Stimulated activated CD4-positive, alpha-beta T cell treated with anti-CD3 and anti-CD28 coated beads, Interleukin-4, amount 100 ng/mL, for 4 hours (primary cell): ENCODE measurements around the gene RNASEH2B.

Experiments used
- DNase-seq, 2 experiments: peaks; one replicate each; pipeline ENCODE4 v3.0.0-alpha.2; 2020

RNASEH2B gene

DNA sequence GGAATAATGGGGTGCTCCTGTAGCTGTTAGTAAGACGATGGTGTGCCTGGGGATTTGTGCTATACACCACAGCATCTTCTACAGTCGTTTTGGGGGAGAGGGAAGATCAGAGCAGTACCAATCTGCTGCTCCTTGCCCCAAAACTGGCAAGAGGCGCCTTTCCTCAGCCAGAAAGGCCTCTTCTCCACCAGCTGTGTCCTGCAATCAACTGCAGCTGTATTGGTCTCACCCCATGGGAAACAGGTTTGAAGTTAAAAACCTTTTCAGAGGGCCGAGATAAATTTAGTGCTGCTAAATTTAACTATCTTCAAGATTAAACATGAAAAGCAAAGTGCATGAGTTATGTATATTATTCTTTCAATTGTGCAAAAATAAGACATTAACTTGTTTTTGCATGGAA lies 1.2 kb upstream of the RNASEH2B start:
- no peak for DNase-seq

GRCh38 chr13:50910485-50910805 lies 854 bp downstream of the RNASEH2B start:
- no peak for DNase-seq

GRCh38 chr13:50911081-50911631 lies 1.6 kb downstream of the RNASEH2B start:
- no peak for DNase-seq

DNA sequence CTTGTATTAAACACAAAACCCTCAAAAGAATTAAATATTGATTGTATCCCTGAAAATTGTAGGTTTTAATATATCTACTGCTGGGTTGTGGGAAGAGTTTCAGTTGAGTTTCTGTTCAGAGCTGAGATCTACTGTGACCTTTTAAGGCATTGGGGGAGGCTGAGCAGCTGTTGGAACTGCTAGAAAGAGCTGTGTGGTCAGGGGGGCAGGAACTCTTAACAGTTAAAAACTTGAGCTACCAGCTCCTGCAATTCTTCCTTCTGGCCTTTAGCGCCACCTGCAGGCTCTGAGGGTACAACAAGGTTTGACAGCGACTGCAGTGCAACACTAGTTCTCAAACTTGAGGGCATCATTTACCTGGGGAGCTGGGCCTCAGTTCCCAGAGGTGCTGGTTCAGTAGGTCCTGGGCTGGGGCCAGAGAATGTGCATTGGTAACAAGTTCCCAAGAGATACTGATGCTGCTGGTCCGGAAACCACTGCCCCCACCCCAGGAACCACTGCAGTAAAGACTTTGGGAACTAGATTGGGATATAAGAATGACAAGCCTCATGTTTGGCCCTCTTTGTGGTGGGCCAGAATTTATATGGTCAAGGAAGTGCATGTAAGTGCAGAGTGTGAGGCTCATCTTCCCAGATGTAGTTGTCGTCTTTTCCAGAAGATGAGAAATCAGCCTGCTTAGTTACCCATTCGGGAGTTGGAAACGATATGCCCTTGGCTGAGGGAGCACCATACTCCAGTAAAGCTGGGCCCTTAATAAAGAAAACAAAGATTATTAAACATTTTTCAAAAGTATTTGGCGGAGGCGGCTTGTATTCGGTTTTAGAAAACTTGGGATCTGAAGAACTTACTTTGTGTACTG lies 2.6 kb downstream of the RNASEH2B start:
- DNase-seq = peak; percentile 88 to 89

DNA sequence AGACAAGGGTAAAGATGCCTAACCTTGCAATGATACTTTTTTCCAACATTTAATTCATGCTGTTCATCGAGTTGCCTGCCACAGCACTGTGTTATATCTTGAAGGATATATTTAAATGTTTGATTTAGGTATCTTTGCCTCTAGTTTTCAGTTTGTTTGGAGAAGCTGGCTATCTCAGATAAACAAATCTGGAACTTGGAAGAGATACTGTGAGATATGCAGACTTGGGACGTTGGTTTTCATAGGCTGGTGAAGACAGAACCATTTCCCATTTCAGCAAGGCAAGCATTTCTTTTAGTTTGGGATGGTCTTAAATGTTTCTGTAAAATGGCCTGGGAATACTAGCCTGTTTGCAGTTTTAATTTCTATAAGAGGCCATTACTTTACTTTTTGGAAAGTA lies 3.3 kb downstream of the RNASEH2B start:
- DNase-seq = no peak

GRCh38 chr13:50914176-50914700 lies 4.6 kb downstream of the RNASEH2B start:
- DNase-seq = no peak

GRCh38 chr13:50914848-50915247 lies 5.3 kb downstream of the RNASEH2B start:
- no peak for DNase-seq

DNA sequence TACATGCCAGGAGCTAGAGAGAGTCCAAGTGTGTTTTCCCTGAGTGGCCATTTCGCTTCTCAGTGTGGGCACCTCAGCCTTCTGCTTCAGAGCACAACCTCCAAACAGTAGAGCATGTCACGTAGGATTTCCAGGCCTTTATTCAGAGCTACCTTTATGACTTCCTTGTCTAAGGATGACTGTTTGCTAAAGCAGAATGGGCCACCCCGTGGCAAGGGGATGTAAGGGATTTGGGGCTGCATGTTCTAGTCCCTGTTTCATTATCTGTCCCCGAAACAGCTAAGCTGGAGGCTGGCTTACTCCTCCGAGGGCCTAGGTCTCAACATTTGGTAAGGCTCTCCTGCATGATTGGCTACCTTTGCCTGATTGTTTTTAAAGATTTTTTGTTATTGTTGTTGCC lies 6.0 kb downstream of the RNASEH2B start:
- DNase-seq = no peak

DNA sequence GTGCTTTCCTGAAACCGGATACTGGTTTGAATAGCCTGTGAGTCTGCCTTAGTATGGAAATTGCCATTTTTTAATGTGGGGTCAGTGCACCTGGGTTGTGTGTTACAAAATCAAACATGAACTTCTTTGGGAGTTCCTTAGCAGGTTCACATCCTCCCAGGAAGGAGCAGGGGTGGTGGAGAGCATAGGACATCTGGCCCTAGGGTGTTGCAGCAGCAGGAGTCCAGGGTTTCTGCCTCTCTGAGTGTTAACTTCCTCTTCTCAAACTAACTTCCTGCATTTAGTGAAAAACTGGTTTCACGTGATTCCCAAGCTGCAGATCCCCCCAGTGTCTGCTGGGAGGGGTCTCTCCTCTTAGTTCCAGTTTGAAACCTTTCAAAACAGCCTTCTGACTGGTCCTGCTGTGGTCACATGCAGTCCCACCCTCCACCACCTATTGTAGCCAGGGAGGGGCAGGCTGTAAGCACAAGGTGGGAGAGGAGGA lies 7.2 kb downstream of the RNASEH2B start:
- no peak for DNase-seq

DNA sequence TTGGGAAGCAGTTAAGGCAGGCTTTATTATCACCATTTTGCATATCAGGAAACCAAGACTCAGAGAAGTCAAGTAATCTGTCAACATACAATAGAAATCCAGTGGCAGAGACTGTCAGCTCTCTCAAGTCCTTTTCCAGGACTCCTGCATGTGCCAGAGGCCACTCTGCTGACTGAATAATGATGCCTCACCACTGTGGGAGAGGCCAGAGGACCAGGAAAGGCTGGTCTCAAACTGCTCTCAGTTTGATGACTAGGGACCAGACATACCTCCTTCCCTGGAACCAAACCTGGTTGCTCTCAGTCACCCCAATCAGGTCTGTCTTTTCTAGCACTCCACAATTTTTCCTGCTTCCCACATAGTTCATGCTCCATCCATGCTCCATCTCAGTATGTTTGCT lies 8.0 kb downstream of the RNASEH2B start:
- no peak for DNase-seq

DNA sequence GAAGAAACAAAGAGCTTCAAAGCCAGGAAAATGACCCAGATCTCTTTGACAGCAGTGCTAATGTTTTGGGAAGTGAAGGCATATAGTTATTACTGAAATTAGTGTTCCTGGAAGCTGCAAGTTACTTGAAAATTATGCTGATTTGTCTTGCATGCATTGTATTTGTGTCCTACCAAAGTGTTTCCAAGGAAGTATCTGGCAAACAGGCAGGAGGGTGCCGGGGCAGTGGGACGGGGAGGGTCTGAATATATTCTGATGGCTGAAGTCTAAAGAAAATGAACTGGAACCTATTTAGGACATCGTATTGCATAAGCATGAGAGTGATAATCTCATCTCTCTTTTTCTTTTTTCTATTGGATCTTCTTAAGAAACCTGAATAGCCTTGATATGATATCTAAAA lies 9.0 kb downstream of the RNASEH2B start:
- DNase-seq = no peak

DNA sequence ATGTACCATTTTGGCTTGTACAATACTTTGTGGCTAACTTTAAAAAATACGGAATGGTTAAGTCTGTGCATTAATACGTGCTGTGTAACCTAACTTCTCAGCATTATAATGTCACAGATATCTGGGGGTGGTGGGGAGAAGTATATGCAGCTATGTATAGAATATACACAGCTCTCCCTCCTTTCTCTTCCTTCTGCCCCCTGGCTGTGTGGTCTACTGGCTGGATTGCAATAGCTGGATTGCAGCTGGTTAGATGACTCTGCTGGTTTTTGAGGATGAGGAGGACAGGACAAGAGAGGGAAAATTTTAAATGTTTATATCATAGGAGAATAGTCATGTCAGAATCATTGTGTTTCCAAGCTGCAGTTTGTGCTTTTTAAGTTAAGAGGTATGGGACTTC lies 9.7 kb downstream of the RNASEH2B start:
- DNase-seq = no peak

- no peak for DNase-seq
Measured at GRCh38 chr13:50921706-50922105, 12.1 kb downstream of the RNASEH2B start.

DNA sequence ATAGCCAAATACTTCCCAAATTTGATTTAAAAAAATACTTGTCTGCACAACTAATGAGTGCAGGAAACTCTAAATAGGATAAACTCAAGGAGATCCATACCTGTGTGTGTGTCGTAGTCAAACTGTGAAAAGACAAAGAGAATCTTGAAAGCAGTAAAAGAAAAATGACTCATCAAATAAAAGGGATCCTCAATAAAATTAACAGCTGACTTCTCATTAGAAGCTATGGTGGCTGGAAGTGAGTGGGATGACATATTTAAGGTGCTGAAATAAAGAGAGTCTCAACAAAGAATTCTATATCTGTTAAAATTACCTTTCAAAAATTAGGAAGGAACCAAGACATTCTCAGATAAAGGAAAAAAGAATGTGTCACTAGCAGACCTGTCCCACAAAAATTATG lies 13.7 kb downstream of the RNASEH2B start:
- no peak for DNase-seq

DNA sequence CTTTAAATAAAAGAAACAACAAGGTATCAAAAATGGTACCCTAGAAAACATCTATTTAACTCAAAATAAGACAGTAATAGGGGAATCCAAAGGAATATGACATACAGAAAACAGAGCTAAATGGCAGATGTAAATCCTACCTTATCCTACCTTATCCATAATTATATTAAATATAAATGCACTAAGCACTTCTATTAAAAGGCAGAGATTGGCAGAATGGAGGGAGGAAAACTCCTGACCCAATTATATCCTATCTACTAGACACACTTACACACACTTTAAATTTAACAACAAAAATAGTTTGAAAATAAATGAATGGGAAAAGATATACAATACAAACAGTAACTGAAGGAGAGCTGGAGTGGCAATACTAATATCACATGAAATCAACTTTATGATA lies 14.4 kb downstream of the RNASEH2B start:
- no peak for DNase-seq

DNA sequence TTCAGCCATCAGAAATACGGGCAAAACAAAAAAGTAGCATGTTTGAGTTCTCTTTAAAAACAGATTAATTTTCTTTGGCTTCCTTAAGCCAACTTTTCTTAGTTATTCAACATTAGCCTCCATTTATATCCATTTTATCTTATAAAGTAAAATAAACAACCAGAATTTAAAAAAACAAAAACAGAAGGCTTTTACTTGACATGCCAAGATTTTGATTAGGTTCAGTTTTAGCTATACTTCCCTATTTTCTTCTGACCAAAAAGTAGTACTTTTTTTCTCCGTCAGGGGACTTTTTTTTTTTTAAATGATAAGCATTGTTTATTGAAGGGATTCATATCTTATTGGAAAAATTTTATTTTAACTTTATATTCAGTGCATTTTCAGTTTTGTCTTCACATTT lies 18.1 kb downstream of the RNASEH2B start:
- DNase-seq = no peak

DNA sequence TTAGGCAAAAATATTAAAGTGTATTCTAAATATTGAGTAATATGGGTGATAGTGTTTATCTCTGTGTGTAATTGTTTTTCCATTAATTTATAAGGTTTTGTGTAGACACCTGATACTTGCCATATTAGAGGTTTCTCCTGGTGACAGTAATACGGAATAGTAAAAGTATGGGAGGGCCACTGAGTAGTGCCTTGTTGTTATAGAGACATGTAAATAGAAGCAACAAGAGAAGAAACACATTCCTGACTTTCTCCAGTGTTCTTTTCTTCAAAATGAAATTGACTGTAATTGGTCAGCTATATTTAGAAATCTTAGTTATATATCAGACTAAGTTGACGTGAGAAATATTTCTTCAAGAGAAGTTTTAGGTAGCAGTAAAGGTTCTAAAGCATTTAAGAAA lies 18.5 kb downstream of the RNASEH2B start:
- no peak for DNase-seq

DNA sequence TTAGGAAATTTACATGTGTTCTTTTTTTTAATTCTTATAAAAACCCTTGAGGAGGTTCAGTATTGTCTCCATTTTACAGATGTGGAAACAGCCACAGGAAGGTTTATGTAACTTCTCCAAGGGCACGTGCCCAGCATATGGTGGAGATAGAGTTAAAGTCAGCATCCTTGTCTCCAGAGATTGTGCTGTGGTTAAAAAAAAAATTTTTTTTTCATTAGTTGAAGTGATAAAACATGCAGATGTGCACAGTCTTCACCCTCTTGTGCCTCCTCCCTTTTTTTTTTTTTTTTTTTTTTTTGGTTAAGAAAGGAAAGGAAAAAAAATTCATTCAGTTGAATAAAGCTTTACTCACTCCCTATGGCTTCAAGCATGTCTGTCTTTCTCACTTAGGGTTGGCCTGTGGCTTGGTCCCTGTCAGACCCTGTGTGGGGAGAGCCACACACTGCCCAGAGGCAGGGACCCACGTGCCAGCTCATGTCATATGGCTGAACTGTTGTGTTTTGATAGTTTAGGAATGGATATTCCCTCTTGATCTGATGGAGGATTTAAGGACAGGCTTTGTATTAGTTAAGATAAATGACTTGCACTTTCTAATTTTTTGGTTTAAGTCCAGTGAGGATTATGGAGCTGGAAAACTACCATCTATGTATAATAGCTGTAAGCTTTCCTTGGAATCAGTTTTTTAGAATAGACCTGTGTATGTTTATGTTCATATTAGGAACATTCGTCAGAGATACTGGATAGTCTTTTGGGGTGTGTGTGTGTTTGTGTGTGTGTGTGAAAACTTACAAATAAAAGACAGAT lies 19.3 kb downstream of the RNASEH2B start:
- DNase-seq = no peak

- no peak for DNase-seq
Measured at GRCh38 chr13:50932091-50932490, 22.5 kb downstream of the RNASEH2B start.

- DNase-seq = no peak
Measured at GRCh38 chr13:50934735-50935435, 25.3 kb downstream of the RNASEH2B start.

DNA sequence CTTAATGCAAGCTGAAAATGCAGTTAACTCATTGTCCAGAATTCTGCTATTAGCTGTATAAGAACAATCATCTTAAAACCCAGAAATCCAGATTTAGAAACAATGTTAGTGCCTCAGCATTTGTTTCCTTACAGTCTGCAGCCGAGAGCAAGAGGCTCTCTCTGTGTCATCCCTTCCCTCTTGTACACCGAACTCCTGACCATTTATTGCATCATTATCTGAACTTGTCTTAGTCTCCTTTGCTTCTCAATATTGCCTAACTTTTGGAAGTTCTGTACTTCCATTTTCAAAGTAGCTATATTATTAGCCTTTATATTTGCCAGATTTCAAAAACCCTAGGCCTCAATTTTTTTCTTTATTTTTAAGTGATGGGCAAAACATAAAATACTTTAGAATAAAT lies 27.1 kb downstream of the RNASEH2B start:
- DNase-seq = no peak

GRCh38 chr13:50940509-50940908 lies 30.9 kb downstream of the RNASEH2B start:
- DNase-seq = no peak

GRCh38 chr13:50941146-50941545 lies 31.6 kb downstream of the RNASEH2B start:
- DNase-seq = no peak
